GM19351 (cell line): ENCODE results near the gene NDUFB10.

Experiments used
- ATAC-seq: cut with Tn5 transposase; IDR thresholded peaks from one replicate; pipeline ENCODE4 v1.9.1; 2021; ENCODE audit warnings: mild to moderate bottlenecking, moderate library complexity; ENCODE audit not compliant: unreplicated experiment

The NDUFB10 gene

DNA sequence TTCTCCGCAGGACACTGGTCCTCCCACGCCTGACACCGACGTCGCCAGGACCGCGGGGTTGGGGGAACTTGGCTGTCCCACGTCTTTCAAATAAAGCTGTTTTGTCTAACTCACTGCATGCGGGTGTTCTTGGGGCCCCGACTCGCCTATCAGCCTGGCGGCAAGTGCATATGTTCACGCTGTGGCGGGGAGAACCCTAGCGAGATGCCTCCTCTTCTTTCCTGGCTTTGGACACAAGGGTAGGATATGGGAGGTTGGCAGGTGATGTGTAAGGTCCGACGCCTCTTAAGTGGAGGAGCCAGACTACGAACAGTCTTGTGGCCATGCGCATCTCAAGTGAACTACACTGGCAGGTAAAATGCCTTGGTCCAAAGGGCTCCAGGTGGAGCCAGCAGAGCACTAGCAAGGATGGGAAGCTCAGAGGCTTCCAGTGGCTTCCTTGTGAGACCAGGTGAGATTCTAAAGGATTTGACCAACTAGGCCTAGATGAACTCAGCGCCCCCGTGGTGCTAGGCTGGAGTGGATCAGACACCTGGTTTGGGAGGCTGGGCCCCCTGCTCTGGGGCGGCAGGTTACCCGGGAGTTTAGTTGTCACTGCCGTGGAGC, 6.2 kb downstream of the NDUFB10 start:
- no peak for ATAC-seq

DNA sequence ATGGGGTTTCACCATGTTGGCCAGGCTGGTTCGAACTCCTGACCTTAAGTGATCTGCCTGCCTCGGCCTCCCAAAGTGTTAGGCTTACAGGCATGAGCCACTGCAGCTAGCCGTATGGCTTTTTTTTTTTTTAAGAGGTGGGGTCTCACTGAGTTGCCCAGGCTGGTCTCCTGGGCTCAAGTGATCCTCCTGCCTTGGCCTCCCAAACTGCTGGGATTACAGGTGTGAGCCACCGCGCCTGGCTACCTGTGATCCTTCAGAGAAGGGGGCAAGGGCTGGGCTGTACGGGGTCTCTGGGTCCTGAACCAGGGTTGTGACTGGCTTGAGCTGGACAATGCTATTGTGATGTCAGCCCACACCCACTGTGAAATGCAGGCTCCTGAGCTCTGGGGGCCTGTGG, 7.1 kb downstream of the NDUFB10 start, which contains the start of gene RNF151:
Gene RNF151 (plus strand): TSS at position 397 of the 400 bp plus-strand sequence. CDS start 26 bp downstream, outside the sequence.
- no peak for ATAC-seq

DNA sequence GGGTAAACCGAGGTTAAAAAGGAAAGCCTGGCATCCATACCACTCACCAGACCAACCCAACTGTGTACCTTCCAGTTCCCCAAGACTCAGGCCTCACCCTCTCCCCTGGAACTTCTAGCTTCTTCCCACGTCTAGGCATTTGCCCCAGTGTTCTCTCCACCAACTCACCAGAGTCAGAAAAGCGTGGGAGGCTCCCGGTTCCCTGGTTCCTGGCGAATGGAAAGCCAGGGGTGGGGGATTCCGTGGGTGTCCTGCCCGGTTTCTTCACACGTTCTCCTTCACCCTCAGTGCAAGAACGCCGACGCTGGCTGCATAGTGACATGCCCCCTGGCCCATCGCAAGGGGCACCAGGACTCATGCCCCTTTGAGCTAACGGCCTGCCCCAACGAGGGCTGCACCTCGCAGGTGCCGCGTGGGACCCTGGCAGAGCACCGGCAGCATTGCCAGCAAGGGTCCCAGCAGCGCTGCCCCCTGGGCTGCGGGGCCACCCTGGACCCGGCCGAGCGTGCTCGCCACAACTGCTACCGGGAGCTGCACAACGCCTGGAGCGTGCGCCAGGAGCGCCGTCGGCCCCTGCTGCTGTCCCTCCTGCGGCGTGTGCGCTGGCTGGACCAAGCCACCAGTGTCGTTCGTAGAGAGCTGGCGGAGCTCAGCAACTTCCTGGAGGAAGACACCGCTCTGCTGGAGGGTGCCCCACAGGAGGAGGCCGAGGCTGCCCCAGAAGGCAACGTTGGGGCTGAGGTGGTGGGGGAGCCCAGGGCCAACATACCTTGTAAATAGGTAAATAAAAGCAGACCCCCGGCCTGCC, 9.0 kb downstream of the NDUFB10 start:
- no peak for ATAC-seq

DNA sequence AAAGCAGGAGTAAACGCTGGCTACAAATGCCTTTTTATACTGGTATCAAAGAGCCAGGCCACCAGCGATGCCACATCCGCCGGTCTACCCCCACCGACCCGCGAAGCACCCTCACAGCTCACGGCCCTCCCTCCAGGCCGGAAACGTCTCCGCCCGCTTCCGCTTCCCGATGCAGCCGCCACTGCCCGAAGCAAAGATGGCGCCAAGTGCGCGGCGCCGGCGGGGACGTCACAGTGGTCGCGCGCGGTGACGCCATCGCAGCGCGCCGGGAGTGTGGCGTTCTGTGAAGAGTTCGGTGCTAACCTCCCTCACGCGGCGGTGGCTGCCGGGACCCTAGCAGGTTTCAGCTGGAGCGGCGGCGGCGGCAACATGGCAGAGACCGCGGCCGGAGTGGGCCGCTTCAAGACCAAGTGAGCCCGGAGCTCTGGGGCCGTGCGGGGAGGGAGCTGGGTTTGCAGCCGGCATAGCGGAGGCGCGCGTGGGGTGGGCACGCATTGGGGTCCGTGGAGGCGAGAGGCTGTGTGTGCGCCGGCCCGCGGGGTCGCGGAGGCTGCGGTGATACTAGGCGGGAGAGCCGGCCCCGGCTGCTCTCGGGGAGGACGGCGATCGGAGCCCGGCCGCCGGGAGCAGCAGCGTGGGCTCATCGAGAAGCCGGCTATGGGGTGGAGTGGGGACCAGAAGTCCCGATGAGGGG, 12.6 kb downstream of the NDUFB10 start, which contains the start of gene TBL3:
Gene TBL3 (plus strand): TSS at position 258 of the 694 bp plus-strand sequence. CDS start 112 bp downstream, at position 370.
- peak; percentile 90 for ATAC-seq

DNA sequence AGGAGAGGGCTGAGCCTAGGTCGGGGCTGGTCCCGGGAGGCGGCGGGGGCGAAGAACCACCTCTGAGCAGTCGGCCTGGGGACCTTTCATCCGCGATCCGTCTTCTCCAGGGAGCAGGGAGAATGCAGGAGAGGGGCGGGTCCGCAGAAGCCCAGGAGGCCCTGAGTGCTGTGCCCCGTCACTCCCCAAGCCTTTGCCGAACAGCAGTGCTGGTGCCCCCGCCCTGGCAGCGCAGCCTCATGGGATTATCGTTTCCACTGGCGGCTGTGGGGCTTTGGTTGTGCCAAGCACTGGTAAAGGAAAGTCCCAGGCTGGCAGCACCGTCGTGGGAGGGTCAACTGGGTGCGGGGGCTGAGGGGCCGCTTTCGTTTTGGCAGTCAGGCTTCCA, 13.1 kb downstream of the NDUFB10 start:
- no peak for ATAC-seq

DNA sequence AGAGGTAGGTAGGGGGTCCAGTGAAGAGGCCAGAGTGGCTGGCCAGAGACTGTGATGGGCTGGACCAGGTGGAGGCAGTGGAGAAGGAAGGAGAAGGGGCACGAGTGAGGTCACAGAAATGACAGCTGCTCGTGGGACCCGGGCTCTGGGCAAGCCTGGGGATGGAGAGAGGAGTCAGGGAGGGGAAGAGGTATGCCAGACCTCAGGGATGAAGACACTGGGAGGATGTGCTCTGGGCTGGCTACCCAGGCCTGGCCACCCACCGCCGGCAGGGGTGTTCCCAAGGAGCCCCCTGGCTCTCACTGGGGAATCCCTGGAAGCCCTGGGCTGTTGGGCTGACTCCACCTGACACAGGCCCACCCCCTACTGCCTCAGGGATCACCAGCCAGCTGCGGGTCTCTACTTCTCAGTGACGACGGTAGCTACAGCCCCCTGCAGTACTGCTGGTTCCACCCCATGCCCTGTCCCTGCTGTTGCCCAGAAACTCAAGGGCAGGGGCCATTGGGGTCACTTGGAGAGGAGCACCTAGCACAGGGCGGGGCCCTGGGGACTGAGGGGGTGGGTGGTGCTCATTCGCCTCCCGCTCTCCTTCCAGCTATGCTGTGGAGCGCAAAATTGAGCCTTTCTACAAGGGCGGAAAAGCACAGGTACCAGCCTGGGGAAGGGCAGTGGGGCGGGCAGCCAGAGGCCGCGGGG, 14.3 kb downstream of the NDUFB10 start:
- ATAC-seq = no peak

DNA sequence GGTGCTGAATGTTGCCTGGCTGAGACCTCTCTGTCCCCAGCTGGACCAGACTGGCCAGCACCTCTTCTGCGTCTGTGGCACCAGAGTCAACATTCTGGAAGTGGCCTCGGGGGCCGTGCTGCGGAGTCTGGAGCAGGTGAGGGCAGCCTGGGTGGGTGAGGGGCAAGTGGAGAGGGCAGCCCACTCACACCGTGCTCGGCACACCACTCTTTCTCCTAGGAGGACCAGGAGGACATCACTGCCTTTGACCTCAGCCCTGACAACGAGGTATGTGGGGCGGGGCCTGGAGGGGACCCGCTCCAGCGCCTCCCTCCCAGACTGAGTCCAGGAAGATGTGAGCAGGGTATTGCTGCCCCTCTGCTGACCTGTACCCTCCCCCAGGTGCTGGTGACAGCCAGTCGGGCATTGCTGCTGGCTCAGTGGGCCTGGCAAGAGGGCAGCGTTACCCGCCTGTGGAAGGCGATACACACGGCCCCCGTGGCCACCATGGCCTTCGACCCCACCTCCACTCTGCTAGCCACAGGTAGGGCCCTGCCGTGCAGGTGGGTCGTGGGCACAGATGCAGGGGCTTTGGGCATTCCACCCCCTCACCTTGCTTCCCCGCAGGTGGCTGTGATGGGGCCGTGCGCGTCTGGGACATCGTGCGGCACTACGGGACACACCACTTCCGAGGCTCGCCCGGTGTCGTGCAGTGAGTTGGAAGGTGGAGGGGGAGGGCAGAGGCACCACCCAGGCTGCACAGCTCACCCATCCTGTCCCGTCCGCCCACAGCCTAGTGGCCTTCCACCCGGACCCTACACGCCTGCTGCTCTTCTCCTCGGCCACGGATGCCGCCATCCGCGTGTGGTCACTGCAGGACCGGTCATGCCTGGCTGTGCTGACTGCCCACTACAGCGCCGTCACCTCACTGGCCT, 15.1 kb downstream of the NDUFB10 start:
- ATAC-seq = no peak

DNA sequence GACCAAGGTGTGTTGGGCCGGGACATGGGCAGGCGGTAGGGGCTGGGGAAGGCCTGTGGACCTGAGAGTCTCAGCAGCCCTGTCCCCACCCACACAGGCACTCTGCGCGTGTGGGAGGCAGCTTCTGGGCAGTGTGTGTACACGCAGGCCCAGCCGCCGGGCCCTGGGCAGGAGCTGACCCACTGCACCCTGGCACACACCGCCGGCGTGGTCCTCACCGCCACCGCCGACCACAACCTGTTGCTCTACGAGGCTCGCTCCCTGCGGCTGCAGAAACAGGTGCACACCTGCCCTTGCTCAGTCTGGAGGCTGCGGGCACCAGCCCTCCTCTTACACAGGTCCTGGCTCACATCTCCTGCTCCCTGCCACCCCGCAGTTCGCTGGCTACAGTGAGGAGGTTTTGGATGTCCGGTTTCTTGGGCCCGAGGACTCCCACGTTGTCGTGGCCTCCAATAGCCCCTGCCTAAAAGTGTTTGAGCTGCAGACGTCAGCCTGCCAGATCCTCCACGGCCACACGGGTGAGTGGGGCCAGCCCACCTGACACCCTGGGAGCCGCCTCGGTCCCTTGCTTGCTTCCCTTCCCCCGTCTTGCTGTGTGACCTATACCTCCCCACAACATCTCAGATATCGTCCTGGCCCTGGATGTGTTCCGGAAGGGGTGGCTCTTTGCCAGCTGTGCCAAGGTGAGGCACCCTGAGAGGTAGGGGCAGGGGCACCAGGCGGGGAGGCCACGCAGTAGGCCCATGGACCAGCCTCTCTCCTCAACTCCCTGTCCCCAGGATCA, 16.3 kb downstream of the NDUFB10 start:
- no peak for ATAC-seq

DNA sequence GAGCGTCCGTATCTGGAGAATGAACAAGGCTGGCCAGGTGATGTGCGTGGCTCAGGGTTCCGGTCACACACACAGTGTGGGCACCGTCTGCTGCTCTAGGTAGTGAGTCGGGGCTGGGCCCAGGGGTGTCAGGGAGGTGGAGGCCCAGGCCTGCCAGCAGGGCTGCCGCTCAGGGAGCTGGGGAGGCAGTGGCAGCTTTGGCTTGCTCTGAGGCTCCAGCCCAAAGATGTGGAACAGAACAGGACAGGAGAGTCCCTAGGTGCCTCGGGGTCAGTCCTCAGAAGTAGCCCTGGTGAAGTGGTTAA, 16.8 kb downstream of the NDUFB10 start:
- no peak for ATAC-seq

DNA sequence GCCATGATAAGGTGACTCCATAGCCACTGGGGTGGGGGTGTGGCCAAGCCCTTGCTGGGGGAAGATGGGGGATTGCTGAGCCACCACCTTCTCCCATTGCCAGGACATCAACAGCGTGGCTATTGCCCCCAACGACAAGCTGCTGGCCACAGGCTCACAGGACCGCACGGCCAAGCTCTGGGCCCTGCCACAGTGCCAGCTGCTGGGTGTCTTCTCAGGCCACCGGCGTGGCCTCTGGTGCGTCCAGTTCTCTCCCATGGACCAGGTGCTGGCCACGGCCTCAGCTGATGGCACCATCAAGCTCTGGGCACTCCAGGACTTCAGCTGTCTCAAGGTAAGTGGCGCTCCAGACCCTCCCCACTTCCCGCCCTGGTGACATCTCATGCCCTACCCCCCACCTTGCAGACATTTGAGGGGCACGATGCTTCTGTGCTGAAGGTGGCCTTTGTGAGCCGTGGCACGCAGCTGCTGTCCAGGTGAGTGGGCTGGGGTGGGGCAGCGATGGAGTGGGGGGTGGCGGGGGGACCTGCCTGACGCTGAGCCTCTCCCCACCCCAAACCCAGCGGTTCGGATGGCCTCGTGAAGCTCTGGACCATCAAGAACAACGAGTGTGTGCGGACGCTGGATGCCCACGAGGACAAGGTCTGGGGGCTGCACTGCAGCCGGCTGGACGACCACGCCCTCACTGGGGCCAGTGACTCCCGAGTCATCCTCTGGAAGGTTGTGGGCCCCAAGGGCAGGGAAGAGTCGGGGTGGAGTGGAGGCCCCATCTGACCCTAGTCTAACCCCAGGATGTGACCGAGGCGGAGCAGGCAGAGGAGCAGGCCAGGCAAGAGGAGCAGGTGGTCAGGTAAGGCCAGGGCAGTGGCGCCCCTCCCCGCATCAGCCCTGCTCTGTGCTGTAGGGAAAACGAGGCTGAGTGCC, 17.9 kb downstream of the NDUFB10 start:
- no peak for ATAC-seq

DNA sequence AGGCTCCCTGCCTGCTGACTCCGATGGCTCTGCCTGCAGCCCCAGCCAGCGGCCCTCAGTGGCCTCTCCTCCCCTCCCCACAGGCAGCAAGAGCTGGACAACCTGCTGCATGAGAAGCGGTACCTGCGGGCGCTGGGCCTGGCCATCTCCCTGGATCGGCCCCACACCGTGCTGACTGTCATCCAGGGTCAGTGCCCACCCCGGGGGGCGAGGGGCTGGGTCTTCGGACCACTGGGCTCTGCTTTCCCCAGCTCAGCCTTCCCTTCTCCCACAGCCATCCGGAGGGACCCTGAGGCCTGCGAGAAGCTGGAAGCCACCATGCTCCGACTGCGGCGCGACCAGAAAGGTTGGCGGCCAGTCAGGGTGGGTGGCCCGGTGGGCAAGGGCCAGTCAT, 18.5 kb downstream of the NDUFB10 start:
- no peak for ATAC-seq

DNA sequence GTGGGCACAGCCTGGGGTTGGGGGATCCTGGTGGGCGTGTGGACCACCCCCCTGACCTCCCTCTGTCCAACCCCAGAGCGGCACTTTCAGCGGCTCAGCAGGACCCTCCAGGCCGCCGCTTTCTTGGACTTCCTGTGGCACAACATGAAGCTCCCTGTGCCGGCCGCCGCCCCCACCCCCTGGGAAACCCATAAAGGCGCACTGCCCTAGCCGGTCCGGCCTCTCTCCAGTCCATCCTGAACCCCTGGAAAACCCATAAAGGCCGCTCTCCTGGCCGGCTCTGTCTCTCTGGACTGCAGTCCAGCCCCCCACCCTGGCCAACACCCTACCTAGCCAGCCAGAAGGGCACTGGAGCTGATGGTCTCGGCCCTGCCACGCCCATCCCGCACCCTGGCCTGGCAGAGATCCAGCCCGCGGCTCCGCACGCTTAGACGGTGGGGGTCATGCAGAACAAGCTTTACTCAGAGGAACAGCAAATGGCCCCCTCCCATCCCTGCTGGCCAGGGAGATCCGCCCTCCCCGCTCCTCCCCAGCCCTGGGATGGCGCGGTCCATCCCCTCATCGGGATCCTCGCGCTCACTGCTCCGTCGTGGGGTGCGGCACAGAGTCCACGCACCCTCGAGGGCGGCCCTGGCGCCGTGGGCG, 19.3 kb downstream of the NDUFB10 start:
- ATAC-seq = no peak

DNA sequence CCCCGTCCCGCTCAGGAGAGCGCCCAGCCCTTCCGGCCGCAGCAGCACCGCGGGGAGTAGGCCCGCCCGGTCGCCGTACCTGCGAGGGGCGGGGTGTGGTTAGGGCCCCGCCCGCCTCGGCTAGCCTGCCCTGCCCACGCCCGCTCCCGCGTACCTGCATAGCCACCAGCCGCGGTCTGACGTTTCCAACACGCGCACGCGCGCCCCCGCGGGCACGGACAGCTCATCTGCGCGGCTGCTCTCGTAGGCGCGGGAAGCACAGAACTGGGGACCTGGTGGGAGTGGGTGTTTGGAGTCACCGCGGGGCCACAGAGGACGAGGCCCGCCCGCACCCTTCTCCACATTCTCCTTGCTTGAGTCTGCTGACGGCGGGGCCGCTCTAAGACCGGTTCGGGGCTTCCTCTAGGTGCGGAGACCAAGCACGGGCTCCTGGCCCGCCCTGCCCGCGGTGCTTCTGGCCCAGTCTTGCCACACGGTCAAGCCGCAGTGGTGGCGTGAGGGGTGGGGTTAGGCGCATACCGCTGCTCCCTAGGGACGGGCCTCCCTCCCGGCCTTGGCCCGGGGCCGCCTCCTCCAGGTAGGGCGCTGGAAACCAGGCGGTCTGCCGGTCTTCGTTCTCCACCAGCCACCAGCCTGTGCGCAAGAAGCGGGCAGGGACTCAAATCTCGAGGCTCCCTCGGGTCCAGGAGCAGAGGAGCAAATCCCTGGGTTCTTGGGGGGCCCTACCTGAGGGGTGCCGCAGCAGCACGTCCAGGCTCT, 20.1 kb downstream of the NDUFB10 start:
- ATAC-seq = no peak

DNA sequence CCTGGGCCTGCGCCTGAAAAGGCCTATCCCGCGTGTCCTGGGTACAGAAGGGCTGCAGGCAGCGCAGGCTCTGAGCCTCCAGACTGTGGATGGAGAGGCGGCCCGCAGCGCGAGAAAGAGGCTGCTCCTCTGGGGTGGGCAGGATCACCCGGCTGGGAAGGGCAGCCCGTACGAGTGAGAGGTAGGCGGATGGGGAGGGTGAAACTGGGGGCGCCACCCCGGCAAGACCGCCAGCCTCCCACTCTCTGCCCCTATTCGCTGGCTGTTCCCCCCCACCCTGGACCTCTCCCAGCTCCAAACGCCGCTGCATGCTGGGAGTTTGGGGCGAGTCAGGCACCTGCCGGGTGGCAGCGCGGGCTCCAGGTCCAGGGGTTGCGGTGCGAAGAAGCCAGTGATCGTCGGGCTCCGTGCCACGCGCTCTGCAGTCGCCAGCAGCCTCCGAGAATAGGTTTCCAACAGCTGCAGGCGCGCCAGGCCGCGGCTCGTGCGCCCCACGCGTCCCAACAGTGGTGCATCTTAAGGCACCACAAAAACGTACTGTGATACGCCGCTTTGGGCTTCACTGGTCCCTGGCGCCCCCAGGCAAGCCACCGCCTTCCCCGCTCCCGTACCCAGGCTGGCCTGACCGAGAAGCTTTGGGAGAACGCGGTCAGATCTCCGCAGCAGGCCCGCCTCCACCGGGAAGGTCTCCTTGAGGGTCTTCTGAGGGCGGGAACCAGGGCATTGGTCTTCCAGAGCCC, 20.9 kb downstream of the NDUFB10 start:
- ATAC-seq = no peak

DNA sequence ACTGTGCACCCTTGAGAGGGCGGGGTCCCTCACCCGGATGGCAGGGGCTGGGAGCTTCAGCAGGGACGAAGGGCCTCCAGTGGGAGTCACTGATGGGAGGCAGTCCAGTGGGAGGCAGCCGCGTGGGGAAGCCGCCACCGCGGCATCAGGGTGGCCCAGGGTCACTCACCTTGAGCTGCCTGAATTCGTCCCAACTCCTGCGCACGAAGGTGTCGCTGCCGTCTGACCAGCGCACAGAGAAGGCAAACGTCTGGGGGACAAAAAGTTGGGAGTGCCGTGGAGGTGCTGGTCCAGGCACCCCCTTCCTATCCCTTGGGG, 21.4 kb downstream of the NDUFB10 start:
- ATAC-seq = no peak

DNA sequence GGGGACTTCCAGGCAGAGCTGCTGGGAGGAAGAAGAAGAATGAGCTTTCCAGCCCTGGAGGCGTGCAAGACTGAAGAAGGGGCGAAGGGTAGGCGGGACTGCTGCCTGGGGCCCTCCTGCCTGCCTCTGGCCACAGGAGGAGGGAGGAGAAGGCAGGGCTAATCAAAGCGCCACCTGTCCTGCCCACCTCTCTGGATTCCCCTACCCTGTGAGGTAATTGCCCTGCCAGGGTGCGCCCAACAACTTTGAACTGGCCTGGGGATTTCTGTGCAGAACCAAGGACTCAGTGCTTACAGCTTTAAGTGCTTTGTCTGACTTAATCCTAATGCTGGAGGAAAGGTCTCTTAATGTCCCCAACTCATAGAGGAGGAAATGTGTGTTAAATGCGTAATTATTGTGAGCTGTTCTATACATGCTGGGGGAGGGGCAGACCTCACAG, 22.1 kb downstream of the NDUFB10 start, which contains the start of gene NOXO1:
Gene NOXO1 (minus strand): TSS at position 72 of the 439 bp plus-strand sequence. CDS start 290 bp downstream, outside the sequence.
- no peak for ATAC-seq
